ENCODE measurements around the gene CHCHD6. TPM values are rescaled to one million over a fixed set of nuclear protein-coding genes. Genes with fewer than 3 reads are reported as not detected.
A peak's percentile ranks its signal among the peaks of the same experiment; 100 is the strongest.

The CHCHD6 gene
- total RNA-seq, 1 donor from 2014 or later: 17.1 TPM

DNA sequence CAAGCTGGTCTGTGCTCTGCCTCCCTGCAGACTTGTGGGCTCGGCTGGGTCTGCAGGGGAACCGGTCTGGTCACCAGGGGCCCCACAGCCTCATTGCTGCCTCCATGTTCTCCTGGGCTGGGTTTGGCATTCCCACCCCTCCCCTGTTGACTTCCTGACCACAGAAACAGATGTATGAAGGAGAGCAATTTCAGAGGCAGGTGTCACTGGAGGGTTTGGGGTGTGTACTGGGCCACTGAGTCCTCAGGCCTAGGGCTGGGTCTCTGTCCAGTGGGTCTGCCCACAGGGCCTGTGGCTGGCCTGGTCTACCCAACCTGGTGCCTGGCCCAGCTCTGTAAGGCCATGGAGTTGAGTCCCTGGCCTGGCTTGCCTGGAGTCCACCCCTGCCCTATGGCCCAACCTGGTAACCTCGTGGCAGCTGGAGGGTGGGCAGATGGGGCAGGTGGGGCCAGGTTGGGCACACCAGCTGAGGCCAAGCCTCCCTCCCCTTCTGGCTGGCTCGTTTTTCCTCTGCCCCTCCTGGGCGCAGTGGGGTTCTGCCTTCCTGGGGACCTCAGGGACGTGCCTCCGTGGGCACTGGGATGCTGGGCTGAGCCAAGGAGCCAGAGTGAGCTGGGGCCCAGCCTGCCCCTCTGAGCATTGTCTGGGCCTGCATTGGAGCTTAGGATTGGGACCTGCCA lies 299.7 kb downstream of the CHCHD6 start:
- Mint-ChIP-seq H3K9me3 (ENCODE audit: low read depth) (no peaks in the 10 kb centered on the region), H3K4me3 (ENCODE audit: unreplicated experiment) (no peak overlapping the region), H3K36me3 (ENCODE audit: low read depth) (peaks cover 6% of the 10 kb centered on the region), H3K27ac (ENCODE audit: unreplicated experiment) (peak overlapping the region; percentile 49), H3K4me1 (ENCODE audit: low read depth) (peaks cover 36% of the 10 kb centered on the region), H3K27me3 (ENCODE audit: low read depth) (no peaks in the 10 kb centered on the region)
- TF ChIP-seq, protein P1, sequence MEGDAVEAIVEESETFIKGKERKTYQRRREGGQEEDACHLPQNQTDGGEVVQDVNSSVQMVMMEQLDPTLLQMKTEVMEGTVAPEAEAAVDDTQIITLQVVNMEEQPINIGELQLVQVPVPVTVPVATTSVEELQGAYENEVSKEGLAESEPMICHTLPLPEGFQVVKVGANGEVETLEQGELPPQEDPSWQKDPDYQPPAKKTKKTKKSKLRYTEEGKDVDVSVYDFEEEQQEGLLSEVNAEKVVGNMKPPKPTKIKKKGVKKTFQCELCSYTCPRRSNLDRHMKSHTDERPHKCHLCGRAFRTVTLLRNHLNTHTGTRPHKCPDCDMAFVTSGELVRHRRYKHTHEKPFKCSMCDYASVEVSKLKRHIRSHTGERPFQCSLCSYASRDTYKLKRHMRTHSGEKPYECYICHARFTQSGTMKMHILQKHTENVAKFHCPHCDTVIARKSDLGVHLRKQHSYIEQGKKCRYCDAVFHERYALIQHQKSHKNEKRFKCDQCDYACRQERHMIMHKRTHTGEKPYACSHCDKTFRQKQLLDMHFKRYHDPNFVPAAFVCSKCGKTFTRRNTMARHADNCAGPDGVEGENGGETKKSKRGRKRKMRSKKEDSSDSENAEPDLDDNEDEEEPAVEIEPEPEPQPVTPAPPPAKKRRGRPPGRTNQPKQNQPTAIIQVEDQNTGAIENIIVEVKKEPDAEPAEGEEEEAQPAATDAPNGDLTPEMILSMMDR (IDR thresholded peaks at IDR 0.05): no peak
- no peak for DNase-seq (ENCODE audit: low spot score)

DNA sequence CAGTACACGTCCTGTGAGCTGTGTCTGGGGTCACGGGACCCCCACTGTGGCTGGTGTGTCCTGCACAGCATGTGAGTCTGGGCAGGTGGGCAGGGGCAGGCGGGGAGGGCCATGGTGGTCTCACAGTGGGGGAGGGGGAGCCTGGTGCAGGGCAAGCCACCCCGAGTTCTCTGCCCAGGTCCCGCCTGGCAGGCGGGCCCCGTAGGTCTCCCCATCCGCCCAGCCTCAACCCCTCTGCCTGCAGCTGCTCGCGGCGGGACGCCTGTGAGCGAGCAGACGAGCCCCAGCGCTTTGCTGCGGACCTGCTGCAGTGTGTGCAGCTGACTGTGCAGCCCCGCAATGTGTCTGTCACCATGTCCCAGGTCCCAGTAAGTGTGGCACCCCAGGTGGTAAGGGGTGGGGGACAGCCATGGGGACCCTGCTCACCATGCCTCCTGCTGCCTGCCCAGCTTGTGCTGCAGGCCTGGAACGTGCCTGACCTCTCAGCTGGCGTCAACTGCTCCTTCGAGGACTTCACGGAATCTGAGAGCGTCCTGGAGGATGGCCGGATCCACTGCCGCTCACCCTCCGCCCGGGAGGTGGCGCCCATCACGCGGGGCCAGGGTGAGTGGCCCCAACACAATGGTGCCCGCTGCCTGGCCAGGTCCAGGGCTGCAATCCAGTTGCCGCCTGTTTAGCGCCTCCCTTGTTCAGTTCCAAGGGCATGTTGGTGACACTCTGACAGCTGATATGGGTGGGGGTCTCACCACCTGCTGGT lies 300.8 kb downstream of the CHCHD6 start:
- Mint-ChIP-seq H3K27ac (ENCODE audit: unreplicated experiment) (no peak overlapping the region), H3K27me3 (ENCODE audit: low read depth) (no peaks in the 10 kb centered on the region), H3K4me3 (ENCODE audit: unreplicated experiment) (no peak overlapping the region), H3K9me3 (ENCODE audit: low read depth) (no peaks in the 10 kb centered on the region), H3K36me3 (ENCODE audit: low read depth) (peaks cover 6% of the 10 kb centered on the region), H3K4me1 (ENCODE audit: low read depth) (peaks cover 43% of the 10 kb centered on the region)
- no peak for DNase-seq (ENCODE audit: low spot score)
- TF ChIP-seq, protein P1 (IDR thresholded peaks at IDR 0.05): no peak

DNA sequence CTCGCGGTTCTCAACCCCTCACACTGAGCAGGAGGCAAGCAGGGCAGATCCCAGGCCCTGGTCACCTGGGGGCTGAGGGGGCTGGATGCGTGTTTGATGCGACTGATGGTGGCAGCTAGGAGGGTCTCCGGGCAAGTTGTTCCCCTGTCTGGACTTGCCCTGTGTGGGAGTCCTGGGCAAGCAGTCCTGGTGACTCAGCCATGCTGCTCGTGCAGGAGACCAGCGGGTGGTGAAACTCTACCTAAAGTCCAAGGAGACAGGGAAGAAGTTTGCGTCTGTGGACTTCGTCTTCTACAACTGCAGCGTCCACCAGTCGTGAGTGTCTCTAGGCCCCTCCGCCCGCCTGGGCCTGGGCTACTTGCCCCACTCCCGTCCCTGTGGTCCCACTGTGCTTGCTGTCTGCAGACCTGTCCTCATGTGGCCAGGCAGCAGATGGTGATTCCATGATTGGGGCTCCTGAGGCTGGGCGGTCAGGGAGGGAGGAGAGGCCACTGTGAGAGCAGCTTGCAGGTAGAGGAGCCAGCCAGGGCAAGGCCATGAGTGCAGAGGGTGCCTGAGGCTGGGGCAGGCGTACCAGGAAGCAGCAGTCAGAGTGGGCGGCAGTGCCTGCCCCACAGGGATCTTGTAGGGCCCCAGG lies 301.9 kb downstream of the CHCHD6 start:
- Mint-ChIP-seq H3K4me3 (ENCODE audit: unreplicated experiment) (no peak overlapping the region), H3K9me3 (ENCODE audit: low read depth) (no peaks in the 10 kb centered on the region), H3K27ac (ENCODE audit: unreplicated experiment) (peak overlapping the region; percentile 4), H3K36me3 (ENCODE audit: low read depth) (peaks cover 6% of the 10 kb centered on the region), H3K4me1 (ENCODE audit: low read depth) (peaks cover 48% of the 10 kb centered on the region), H3K27me3 (ENCODE audit: low read depth) (no peaks in the 10 kb centered on the region)
- TF ChIP-seq, protein P1 (IDR thresholded peaks at IDR 0.05): no peak
- DNase-seq (ENCODE audit: low spot score): no peak

DNA sequence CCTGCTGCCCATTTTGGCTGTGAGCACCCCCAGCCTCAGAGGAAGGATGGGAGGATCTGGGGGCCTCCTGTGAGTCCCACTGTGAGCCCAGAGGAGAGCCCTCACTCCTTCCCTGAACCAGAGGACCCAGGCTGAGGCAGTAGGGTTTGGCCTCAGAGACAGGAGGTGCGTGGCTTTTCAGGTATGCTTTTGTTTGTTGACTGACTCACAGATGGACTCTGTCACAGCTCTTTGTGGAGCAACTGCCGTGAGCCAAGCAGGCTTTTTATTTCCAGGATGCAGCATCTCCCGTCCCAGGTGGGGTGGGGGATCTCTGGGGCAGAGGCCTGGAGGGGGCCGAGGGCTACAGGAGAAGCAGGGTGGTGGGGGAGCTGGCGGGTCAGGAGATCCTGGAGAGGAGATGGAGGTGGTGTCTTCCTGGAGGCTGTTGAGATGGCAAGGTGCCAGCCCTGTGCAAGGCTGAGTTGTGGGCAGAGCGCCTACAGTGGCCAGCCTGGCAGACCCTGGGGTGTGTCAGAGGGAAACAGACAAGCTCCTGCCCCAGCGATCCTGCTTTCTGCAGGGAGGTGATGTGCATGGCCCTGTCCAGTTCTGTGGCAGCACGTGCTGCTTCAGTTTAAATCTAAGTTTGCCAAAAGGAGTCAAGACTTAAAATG lies 302.9 kb downstream of the CHCHD6 start:
- TF ChIP-seq, protein P1 (IDR thresholded peaks at IDR 0.05): no peak
- DNase-seq (ENCODE audit: low spot score): no peak
- Mint-ChIP-seq H3K36me3 (ENCODE audit: low read depth) (peaks cover 6% of the 10 kb centered on the region), H3K4me3 (ENCODE audit: unreplicated experiment) (no peak overlapping the region), H3K9me3 (ENCODE audit: low read depth) (no peaks in the 10 kb centered on the region), H3K27ac (ENCODE audit: unreplicated experiment) (peak overlapping the region; percentile 22), H3K27me3 (ENCODE audit: low read depth) (no peaks in the 10 kb centered on the region), H3K4me1 (ENCODE audit: low read depth) (peaks cover 48% of the 10 kb centered on the region)

DNA sequence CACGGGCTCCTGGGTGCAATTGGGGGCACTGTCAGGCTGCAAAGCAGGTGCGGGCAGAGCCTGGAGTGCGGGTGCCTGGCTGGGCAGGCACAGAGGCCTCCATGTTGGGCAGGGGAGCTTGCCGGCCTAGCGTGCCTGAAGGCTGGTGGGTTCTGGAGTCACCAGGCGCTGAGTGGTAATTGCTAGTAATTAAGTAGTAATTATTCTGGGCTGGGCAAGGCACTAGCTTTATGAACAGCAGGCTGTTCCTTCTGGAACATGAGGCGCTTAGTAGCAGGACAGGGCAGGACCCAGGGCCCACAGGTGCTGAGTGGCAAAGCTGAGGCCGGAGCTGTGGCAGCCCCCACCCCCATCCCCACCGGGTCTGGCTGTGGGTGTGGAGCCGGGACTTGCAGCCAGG lies 304.2 kb downstream of the CHCHD6 start:
- peaks cover 9% of the 10 kb centered on the region for H3K36me3 Mint-ChIP-seq (ENCODE audit: low read depth)
- no peaks in the 10 kb centered on the region for H3K27me3 Mint-ChIP-seq (ENCODE audit: low read depth)
- peaks cover 41% of the 10 kb centered on the region for H3K4me1 Mint-ChIP-seq (ENCODE audit: low read depth)
- TF ChIP-seq, protein P1 (IDR thresholded peaks at IDR 0.05): no peak
- H3K27ac Mint-ChIP-seq (ENCODE audit: unreplicated experiment): no peak overlapping the region
- no peak for DNase-seq (ENCODE audit: low spot score)
- no peak overlapping the region for H3K4me3 Mint-ChIP-seq (ENCODE audit: unreplicated experiment)
- no peaks in the 10 kb centered on the region for H3K9me3 Mint-ChIP-seq (ENCODE audit: low read depth)

All from chondrocyte (in vitro differentiated cells).